NCI-H1436 (cell line): Measurements from ENCODE around the gene CXCL10.
"Not testable (repeated sequence)": the region's sequence is repeated elsewhere in the genome, so short reads cannot be mapped to it uniquely, and the experiment has no call there.

Experiments
- DNase-seq: peaks from one replicate; lab custom pipeline; 2025; lab: John Stamatoyannopoulos, UW

The CXCL10 gene

GRCh38 chr4:76023389-76023788 lies at the start of gene CXCL10:
Gene CXCL10 (minus strand): TSS chr4:76023497. CDS start chr4:76023431, 66 bp downstream.
- DNase-seq, result no peak

GRCh38 chr4:76072760-76073159 lies 49.5 kb upstream of the CXCL10 start:
- DNase-seq, result no peak

DNA sequence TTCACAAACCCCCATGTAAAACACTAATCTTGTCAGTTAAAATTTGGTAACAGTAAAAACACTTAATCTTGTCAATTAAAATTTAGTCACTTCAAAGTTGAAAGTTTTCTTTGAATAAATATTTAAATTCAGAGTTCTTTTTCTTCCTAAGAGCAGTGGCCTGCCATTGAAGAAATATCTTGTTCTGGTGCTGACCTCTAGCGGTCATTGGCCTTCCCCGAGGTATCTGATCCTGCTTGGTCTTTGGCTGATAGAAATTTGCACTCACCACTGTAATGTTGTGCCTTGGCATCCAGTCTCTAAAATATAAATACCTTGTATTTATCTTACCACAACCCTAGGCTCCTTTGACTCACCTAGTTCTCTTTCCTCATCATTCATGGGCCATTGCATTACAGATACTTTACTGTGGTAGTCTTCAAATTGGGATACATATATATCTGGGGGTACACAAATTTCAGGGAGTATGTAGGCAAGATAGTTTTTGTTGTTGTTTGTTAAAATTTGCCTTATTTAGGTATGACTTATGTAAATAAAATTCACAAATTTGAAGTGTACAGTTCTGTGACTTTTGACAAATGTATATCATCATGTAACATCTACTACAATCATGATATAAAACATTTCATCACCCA lies 44.5 kb upstream of the CXCL10 start:
- peak; percentile 28 for DNase-seq

DNA sequence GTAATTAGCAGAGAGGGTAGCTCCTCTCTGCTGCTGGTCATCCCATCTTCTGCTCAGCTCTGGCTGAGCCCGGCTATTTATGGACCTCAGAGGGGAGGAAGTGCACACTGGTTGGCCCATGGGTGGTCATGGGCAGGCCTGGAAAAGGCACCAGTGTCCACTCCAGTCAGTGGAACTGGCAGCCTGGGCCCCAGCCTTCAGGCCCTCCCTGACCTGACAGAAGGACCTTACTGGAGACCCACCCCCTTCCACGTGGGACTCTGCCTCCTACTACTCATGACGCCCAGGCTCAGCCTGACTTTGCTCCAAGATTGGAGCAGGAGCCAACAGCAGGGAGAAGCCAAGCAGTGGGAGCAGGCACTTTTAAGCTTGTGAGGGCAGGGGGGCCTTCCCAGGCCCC lies 43.2 kb upstream of the CXCL10 start:
- no peak for DNase-seq

GRCh38 chr4:76061982-76062381 lies 38.7 kb upstream of the CXCL10 start:
- no peak for DNase-seq

- DNase-seq, result no peak
These were observed 38.1 kb upstream of the CXCL10 start for GRCh38 chr4:76061421-76061820.

DNA sequence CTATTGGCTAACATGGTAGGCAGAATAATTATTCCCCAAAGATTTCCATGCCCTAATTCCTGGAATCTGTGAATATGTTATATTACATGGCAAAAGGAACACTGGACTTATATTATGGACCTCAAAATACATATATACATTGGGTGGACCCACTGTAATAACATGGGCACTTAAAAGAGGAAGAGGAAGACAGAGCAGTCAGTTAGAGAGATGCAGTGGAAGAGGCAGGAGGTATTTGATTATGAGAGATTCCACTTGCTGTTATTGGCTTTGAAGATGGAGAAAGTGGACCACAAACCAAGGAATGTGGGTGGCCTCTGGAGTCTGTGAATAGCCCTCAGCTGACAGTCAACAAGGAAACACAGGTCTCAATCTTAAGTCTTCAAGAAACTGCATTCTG lies 37.2 kb upstream of the CXCL10 start:
- DNase-seq, result no peak

GRCh38 chr4:76059750-76060149 lies 36.5 kb upstream of the CXCL10 start:
- DNase-seq, result no peak

- no peak for DNase-seq
These were observed 35.7 kb upstream of the CXCL10 start for GRCh38 chr4:76058888-76059426.

GRCh38 chr4:76058302-76058701 lies 35.0 kb upstream of the CXCL10 start:
- no peak for DNase-seq

DNA sequence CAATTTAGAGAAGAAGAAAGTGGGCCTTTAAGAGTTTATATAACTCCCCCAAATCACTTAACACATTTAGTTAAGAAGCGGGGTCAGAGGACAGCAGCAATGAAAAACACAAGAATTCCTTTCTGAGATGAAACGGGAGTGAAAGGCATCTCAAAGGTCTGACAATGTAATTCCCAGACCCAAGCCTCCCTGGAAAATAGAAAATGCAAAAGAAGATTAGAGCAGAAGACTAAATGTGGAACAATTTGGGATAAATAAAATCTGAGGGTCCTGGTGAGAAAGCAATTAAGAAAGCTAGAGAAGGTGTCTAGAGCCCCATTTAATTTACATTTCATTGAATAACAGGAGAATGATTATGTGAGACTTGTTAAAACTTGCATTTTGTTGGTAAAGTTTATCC lies 32.1 kb upstream of the CXCL10 start:
- DNase-seq, result no peak

DNA sequence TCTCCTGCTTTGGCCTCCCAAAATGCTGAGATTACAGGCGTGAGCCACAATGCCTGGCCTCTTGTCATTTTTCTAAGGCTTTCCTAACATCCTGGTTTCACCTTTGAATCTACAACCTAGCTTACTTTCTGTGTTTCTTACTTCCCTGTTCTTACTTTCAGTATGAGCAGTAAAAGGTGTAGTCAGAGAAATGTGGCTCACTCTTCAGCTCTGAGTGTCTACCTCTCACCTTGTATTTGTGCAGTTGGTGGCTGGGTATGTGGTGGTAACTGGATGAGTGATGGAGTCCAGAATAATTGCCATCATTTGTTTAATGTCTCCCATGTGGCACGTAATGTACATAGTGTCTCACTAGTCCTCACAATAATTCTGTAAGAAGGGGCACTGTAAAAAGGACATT lies 31.7 kb upstream of the CXCL10 start:
- no peak for DNase-seq

DNA sequence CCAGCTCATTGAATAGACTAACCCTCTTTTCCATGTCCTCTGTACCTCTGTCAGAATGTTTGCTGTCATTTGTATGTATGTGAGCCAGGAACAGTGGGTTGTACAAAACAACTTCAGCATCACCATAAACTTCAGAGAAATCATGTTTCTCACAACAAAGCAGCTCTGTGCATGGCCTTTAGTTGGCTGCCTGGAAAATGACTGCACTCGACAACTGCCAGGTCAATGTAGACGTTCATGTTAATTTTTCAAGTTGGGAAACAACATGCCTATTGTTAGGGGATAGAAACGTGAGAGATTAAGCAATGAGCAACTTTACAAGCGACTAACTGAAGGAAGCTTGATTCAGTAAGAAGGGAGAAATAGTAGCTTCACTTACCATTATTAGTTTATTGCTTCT lies 30.4 kb upstream of the CXCL10 start:
- DNase-seq, result no peak

DNA sequence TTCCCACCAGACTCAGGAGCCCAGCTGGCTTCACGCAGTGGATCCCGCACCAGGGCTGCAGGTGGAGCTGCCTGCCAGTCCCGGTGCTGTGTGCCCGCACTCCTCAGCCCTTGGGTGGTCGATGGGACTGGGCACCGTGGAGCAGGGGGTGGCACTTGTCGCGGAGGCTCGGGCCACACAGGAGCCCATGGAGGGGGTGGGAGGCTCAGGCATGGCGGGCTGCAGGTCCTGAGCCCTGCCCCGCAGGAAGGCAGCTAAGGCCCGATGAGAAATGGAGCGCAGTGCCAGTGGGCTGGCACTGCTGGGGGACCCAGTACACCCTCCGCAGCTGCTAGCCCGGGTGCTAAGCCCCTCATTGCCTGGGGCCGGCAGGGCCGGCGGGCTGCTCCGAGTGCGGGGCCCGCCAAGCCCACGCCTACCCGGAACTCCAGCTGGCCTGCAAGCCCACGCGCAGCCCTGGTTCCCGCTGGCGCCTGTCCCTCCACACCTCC lies 27.3 kb upstream of the CXCL10 start:
- not testable (repeated sequence) for DNase-seq

DNA sequence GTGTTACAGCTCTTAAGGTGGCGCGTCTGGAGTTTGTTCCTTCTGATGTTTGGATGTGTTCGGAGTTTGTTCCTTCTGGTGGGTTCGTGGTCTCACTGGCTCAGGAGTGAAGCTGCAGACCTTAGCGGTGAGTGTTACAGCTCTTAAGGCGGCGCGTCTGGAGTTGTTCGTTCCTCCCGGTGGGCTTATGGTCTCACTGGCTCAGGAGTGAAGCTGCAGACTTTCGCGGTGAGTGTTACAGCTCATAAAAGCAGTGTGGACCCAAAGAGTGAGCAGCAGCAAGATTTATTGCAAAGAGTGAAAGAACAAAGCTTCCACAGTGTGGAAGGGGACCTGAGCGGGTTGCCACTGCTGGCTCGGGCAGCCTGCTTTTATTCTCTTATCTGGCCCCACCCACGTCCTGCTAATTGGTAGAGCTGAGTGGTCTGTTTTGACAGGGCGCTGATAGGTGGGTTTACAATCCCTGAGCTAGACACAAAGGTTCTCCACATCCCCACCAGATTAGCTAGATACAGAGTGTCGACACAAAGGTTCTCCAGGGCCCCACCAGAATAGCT lies 26.6 kb upstream of the CXCL10 start:
- DNase-seq, result not testable (repeated sequence)

DNA sequence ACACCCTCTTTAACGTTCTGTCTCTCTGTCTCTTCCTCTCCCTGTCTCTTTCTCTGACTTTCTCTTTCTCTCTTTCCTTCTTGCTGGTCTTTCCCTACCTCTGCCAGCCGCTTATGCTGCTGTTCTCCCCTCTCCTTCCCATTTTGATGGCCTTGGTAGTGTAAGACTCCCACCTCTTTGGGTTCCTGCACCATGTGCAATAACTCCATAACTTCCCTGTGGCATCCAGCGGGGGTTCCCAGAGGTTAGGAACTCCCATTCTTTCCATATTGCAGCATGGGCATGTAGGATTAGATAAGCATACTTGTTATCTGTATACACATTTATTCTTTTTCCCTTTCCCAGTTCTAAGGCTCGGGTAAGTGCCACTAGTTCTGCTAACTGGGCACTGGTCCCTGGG lies 21.4 kb upstream of the CXCL10 start:
- DNase-seq, result not testable (repeated sequence)

- DNase-seq, result not testable (repeated sequence)
These were observed 20.0 kb upstream of the CXCL10 start for GRCh38 chr4:76043306-76043705.

- DNase-seq, result not testable (repeated sequence)
These were observed 19.1 kb upstream of the CXCL10 start for GRCh38 chr4:76042241-76042998.

- DNase-seq, result no peak
These were observed 13.6 kb upstream of the CXCL10 start for GRCh38 chr4:76036855-76037254.

DNA sequence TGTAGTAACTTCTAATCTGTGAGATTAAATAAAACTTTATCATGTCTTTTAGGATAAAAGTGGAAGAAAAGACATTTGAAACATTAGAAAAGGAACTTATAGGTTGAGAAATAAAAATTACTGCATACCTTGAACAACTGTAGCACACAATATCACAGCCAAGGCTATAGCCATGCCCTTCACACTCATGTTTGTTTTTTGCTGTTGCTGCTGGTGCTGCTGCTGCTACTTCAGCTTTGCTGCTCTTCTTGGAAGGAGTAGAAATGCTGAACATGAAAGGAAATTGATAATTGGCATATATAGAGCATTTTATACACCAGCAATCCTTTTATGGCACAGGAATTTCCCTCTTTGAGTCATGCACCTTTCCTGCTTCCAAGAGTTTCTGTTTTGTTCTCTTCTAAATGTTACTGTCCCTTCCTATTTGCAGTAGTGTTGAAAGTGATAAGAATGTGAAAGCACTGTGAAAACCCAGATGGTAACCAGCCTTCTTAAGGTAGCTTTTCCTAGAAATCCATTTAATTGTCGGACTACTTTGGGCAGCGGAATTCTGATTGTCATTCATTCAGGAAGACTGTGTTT lies 12.6 kb upstream of the CXCL10 start, which contains the start of gene CXCL11:
Gene CXCL11 (minus strand): TSS at position 272 of the 582 bp plus-strand sequence. CDS start 83 bp downstream, at position 189.
- DNase-seq, result no peak

- DNase-seq, result no peak
These were observed 11.8 kb upstream of the CXCL10 start for GRCh38 chr4:76035141-76035540.

DNA sequence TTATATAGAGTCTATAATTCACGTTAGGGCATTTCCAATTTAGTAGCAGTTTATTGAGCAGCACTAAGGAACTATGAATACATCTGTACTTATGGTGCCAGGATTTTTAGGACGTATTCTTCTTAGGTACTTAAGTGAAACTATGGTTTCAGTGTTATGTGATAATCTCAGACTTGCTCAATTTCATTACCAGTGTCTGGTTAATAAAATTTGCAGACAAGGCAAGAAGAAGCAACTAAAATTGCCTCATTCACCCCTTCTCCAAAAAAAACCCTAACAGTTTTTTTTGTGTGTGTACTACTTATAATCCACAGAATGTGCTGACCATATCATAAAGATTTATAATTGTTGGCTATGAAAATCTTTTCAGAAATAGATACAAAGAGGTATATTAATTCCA lies 6.0 kb upstream of the CXCL10 start:
- DNase-seq, result no peak
